Tibial nerve (tissue), 4 donors: ENCODE measurements around the gene TES. TPM values are rescaled to one million over a fixed set of nuclear protein-coding genes. Genes with fewer than 3 reads are reported as not detected.

Source experiments
- DNase-seq, 2 donors: peaks; one replicate each; pipeline ENCODE4 v3.0.0-alpha.2; 2019; ENCODE audit warnings: low spot score in 2 of 2
- H3K27ac ChIP-seq, 4 donors: fragments of 200-600 bp; sonication (generic) in 3 of 4; one replicate each; pipeline ENCODE4 v1.5.1; 2017 to 2019; ENCODE audit warnings: mild to moderate bottlenecking in 1 of 4
- H3K27me3 ChIP-seq, 2 donors: fragments of 200-600 bp; sonication (generic) in 1 of 2; one replicate each; pipeline versions ENCODE4 v1.5.1 to v1.6.0; 2017 to 2019
- H3K36me3 ChIP-seq, 3 donors: fragments of 200-600 bp; sonication (generic); one replicate each; pipeline ENCODE4 v1.5.1; 2018 to 2019
- H3K4me1 ChIP-seq, 4 donors: fragments of 200-600 bp; sonication (generic) in 3 of 4; one replicate each; pipeline ENCODE4 v1.5.1; 2017 to 2019
- H3K4me3 ChIP-seq, 4 donors: fragments of 200-600 bp; sonication (generic) in 3 of 4; one replicate each; pipeline ENCODE4 v1.5.1; 2017 to 2019; ENCODE audit warnings: mild to moderate bottlenecking in 1 of 4, moderate library complexity in 1 of 4
- H3K9me3 ChIP-seq, 4 donors: fragments of 200-600 bp; sonication (generic) in 3 of 4; one replicate each; pipeline ENCODE4 v1.5.1; 2017 to 2019
- CTCF ChIP-seq, 5 experiments: fragments of 200-600 bp in 3 of 5; fragments of 450-650 bp in 2 of 5; sonication (generic) in 3 of 5; IDR thresholded peaks; one replicate each; pipeline ENCODE4 v1.5.1; 2016 to 2019; ENCODE audit warnings: antibody characterized with exemption in 5 of 5, mild to moderate bottlenecking in 3 of 5, moderate library complexity in 2 of 5
- EP300 ChIP-seq, 2 donors: sonication (generic); formaldehyde crosslinking; IDR thresholded peaks; one replicate each; pipeline ENCODE4 v1.6.1; 2017; ENCODE audit warnings: antibody characterized with exemption in 2 of 2, mild to moderate bottlenecking in 1 of 2
- POLR2A ChIP-seq, 2 donors: fragments of 450-650 bp; IDR thresholded peaks; one replicate each; pipeline ENCODE4 v1.6.1; 2017; ENCODE audit warnings: antibody characterized with exemption in 2 of 2, mild to moderate bottlenecking in 2 of 2, moderate library complexity in 2 of 2
- WGBS, 2 donors: methylation state at CpG; one replicate each; pipeline ENCODE4 v1.1.5; 2018; 5-methylcytosine and 5-hydroxymethylcytosine counted together
- total RNA-seq, 4 donors: library from RNA; depleted of rRNA; stranded (reverse); fragments of >200 nt; gene quantifications; one replicate each; pipeline ENCODE4 v1.1.0, GENCODE V29; 2016

Gene TES
- total RNA-seq, 4 donors from 2014 or later, result 18.6 to 28.3 (median 24.2) TPM

- Histone ChIP-seq H3K9me3 (no peaks in the 10 kb centered on the region), H3K4me1 (peaks cover 0 to 38% (median 18%) of the 10 kb centered on the region in 4 donors), H3K27ac (peak overlapping the region; percentile 57 to 93 (median 86)), H3K4me3 (peak overlapping the region; percentile 46 to 79 (median 66)), H3K36me3 (no peaks in the 10 kb centered on the region), H3K27me3 (peaks cover 0 to 44% of the 10 kb centered on the region in 2 donors)
- 8% methylated on average over 27 of the region's 27 CpGs for WGBS, 2 donors
- peak; percentile 33 to 61 for DNase-seq
- no peak for TF ChIP-seq CTCF (IDR thresholded peaks at IDR 0.05)
- TF ChIP-seq EP300 (IDR thresholded peaks at IDR 0.05), result peak in 1 of 2 donors; percentile 91
- peak; percentile 52 to 73 for TF ChIP-seq POLR2A (IDR thresholded peaks at IDR 0.05)
These were observed 920 bp downstream of the TES start for GRCh38 chr7:116211006-116211912.

- peak overlapping the region in 3 of 4 donors; percentile 84 to 93 (median 88) for H3K27ac ChIP-seq
- peak overlapping the region in 3 of 4 donors; percentile 46 to 79 (median 72) for H3K4me3 ChIP-seq
- H3K27me3 ChIP-seq, result peaks cover 0 to 44% of the 10 kb centered on the region in 2 donors
- TF ChIP-seq EP300 (IDR thresholded peaks at IDR 0.05) (no peak), POLR2A (IDR thresholded peaks at IDR 0.05) (no peak), CTCF (IDR thresholded peaks at IDR 0.05) (no peak)
- no peaks in the 10 kb centered on the region for H3K36me3 ChIP-seq
- H3K4me1 ChIP-seq, result peaks cover 0 to 40% (median 18%) of the 10 kb centered on the region in 4 donors
- WGBS, 2 donors, result 81 to 85% methylated on average over 7 of the region's 7 CpGs
- no peak for DNase-seq
- no peaks in the 10 kb centered on the region for H3K9me3 ChIP-seq
These were observed 1.7 kb downstream of the TES start for GRCh38 chr7:116211913-116212596.

GRCh38 chr7:116212869-116213268 lies 2.5 kb downstream of the TES start:
- Histone ChIP-seq H3K36me3 (no peaks in the 10 kb centered on the region), H3K4me1 (peaks cover 0 to 46% (median 20%) of the 10 kb centered on the region in 4 donors), H3K27ac (peak overlapping the region; percentile 31 to 88 (median 67)), H3K27me3 (peaks cover 0 to 44% of the 10 kb centered on the region in 2 donors), H3K9me3 (no peaks in the 10 kb centered on the region), H3K4me3 (peak overlapping the region in 1 of 4 donors; percentile 72)
- TF ChIP-seq CTCF (IDR thresholded peaks at IDR 0.05) (no peak), EP300 (IDR thresholded peaks at IDR 0.05) (peak; percentile 14 to 24)
- 58 to 76% methylated on average over 4 of the region's 4 CpGs for WGBS, 2 donors
- no peak for DNase-seq

- H3K36me3 ChIP-seq, result no peaks in the 10 kb centered on the region
- WGBS, 2 donors, result 31 to 39% methylated on average over 4 of the region's 4 CpGs
- peak overlapping the region in 3 of 4 donors; percentile 50 to 88 (median 68) for H3K27ac ChIP-seq
- no peak for DNase-seq
- TF ChIP-seq EP300 (IDR thresholded peaks at IDR 0.05) (peak in 1 of 2 donors; percentile 19), CTCF (IDR thresholded peaks at IDR 0.05) (no peak), POLR2A (IDR thresholded peaks at IDR 0.05) (no peak)
- H3K4me1 ChIP-seq, result peaks cover 0 to 46% (median 22%) of the 10 kb centered on the region in 4 donors
- H3K27me3 ChIP-seq, result peaks cover 0 to 44% of the 10 kb centered on the region in 2 donors
- H3K4me3 ChIP-seq, result peak overlapping the region in 1 of 4 donors; percentile 4
- H3K9me3 ChIP-seq, result no peaks in the 10 kb centered on the region
These were observed 3.2 kb downstream of the TES start for GRCh38 chr7:116213361-116214130.
